Thyroid gland (tissue), 4 donors: ENCODE measurements around the gene UBE2E3.

Source experiments
- POLR2A ChIP-seq, 2 donors: fragments of 450-650 bp; IDR thresholded peaks; one replicate each; pipeline ENCODE4 v1.6.1; 2017; ENCODE audit warnings: antibody characterized with exemption in 2 of 2, mild to moderate bottlenecking in 2 of 2, moderate library complexity in 1 of 2
- TF ChIP-seq, protein P1 (sequence below), 6 experiments: fragments of 200-600 bp in 3 of 6; fragments of 450-650 bp in 3 of 6; sonication (generic) in 3 of 6; IDR thresholded peaks; one replicate each; pipeline ENCODE4 v1.5.1; 2016 to 2019; ENCODE audit warnings: antibody characterized with exemption in 6 of 6, mild to moderate bottlenecking in 2 of 6, inconsistent platforms in 1 of 6, moderate library complexity in 1 of 6

- TF ChIP-seq, protein P1, sequence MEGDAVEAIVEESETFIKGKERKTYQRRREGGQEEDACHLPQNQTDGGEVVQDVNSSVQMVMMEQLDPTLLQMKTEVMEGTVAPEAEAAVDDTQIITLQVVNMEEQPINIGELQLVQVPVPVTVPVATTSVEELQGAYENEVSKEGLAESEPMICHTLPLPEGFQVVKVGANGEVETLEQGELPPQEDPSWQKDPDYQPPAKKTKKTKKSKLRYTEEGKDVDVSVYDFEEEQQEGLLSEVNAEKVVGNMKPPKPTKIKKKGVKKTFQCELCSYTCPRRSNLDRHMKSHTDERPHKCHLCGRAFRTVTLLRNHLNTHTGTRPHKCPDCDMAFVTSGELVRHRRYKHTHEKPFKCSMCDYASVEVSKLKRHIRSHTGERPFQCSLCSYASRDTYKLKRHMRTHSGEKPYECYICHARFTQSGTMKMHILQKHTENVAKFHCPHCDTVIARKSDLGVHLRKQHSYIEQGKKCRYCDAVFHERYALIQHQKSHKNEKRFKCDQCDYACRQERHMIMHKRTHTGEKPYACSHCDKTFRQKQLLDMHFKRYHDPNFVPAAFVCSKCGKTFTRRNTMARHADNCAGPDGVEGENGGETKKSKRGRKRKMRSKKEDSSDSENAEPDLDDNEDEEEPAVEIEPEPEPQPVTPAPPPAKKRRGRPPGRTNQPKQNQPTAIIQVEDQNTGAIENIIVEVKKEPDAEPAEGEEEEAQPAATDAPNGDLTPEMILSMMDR (IDR thresholded peaks at IDR 0.05) = no peak
- TF ChIP-seq POLR2A (IDR thresholded peaks at IDR 0.05) = no peak
Measured at GRCh38 chr2:180934911-180935310, 45.5 kb upstream of the UBE2E3 start.
